H9 (cell line): Measurements from ENCODE around the gene GPATCH3. TPM values are rescaled to one million over a fixed set of nuclear protein-coding genes. Genes with fewer than 3 reads are reported as not detected.

Experiments used
- DNase-seq: peaks from one replicate; pipeline ENCODE4 v3.0.0-alpha.2; 2017
- H2AFZ ChIP-seq: one replicate; pipeline ENCODE4 v1.6.1; 2013; ENCODE audit warnings: mild to moderate bottlenecking, low read length, control low read depth, moderate library complexity
- H2AK5ac ChIP-seq: 2 replicates; pipeline ENCODE4 v1.6.1; 2013; ENCODE audit warnings: low read length, control low read depth, mixed read lengths; ENCODE audit not compliant: insufficient read length
- H2BK120ac ChIP-seq: one replicate; pipeline ENCODE4 v1.6.1; 2013; ENCODE audit warnings: low read depth, mild to moderate bottlenecking, low read length, control low read depth, inconsistent platforms; ENCODE audit not compliant: poor library complexity, severe bottlenecking
- H2BK12ac ChIP-seq: 2 replicates; pipeline ENCODE4 v1.6.1; 2013; ENCODE audit warnings: low read length, control low read depth, mixed read lengths, low read depth; ENCODE audit not compliant: insufficient read length
- H2BK15ac ChIP-seq: 2 replicates; pipeline ENCODE4 v1.6.1; 2013; ENCODE audit warnings: low read depth, low read length, control low read depth
- H2BK20ac ChIP-seq: one replicate; pipeline ENCODE4 v1.6.1; 2013; ENCODE audit warnings: low read depth, mild to moderate bottlenecking, low read length, control low read depth, inconsistent platforms; ENCODE audit not compliant: poor library complexity, severe bottlenecking
- H2BK5ac ChIP-seq: 2 replicates; pipeline ENCODE4 v1.6.1; 2013; ENCODE audit warnings: low read length, control low read depth, mixed read lengths; ENCODE audit not compliant: insufficient read length
- H3K14ac ChIP-seq: 2 replicates; pipeline ENCODE4 v1.6.1; 2013; ENCODE audit warnings: low read length, control low read depth; ENCODE audit not compliant: insufficient read depth
- H3K18ac ChIP-seq: 2 replicates; pipeline ENCODE4 v1.6.1; 2013; ENCODE audit warnings: low read depth, mild to moderate bottlenecking, mixed read lengths, low read length, control low read depth; ENCODE audit not compliant: insufficient read length
- H3K23ac ChIP-seq: 2 replicates; pipeline ENCODE4 v1.6.1; 2013; ENCODE audit warnings: low read length, control low read depth, mixed read lengths, low read depth; ENCODE audit not compliant: insufficient read length
- H3K23me2 ChIP-seq: 2 replicates; pipeline ENCODE4 v1.6.1; 2013; ENCODE audit warnings: low read depth, mild to moderate bottlenecking, mixed read lengths, low read length, control low read depth; ENCODE audit not compliant: insufficient read length, poor library complexity, severe bottlenecking
- H3K27ac ChIP-seq: 2 replicates; pipeline ENCODE4 v1.5.1; 2013; ENCODE audit warnings: low read length, control low read depth, mixed read lengths, low read depth; ENCODE audit not compliant: insufficient read length
- H3K27me3 ChIP-seq: 2 replicates; pipeline ENCODE4 v1.6.1; 2013; ENCODE audit warnings: low read length, control low read depth, inconsistent platforms; ENCODE audit not compliant: insufficient read depth
- H3K4ac ChIP-seq: 2 replicates; pipeline ENCODE4 v1.6.1; 2013; ENCODE audit warnings: low read depth, mild to moderate bottlenecking, control low read depth, inconsistent platforms, low read length, moderate library complexity
- H3K4me1 ChIP-seq: 2 replicates; pipeline ENCODE4 v1.6.1; 2013; ENCODE audit warnings: low read length, control low read depth, inconsistent platforms; ENCODE audit not compliant: insufficient read depth
- H3K4me2 ChIP-seq: 2 replicates; pipeline ENCODE4 v1.6.1; 2013; ENCODE audit warnings: low read length, control low read depth, mixed read lengths; ENCODE audit not compliant: insufficient read length, insufficient read depth
- H3K56ac ChIP-seq: 2 replicates; pipeline ENCODE4 v1.6.1; 2013; ENCODE audit warnings: low read depth, mild to moderate bottlenecking, mixed read lengths, low read length, control low read depth; ENCODE audit not compliant: insufficient read length
- H3K79me1 ChIP-seq: 2 replicates; pipeline ENCODE4 v1.6.1; 2013; ENCODE audit warnings: low read depth, mild to moderate bottlenecking, moderate library complexity, low read length, control low read depth, inconsistent platforms; ENCODE audit not compliant: insufficient read depth, poor library complexity, severe bottlenecking
- H3K79me2 ChIP-seq: 2 replicates; pipeline ENCODE4 v1.6.1; 2013; ENCODE audit warnings: low read length, control low read depth, inconsistent platforms; ENCODE audit not compliant: insufficient read depth
- H3K9ac ChIP-seq: 2 replicates; pipeline ENCODE4 v1.6.1; 2013; ENCODE audit warnings: low read length, control low read depth, mixed read lengths; ENCODE audit not compliant: insufficient read length; ENCODE audit errors: extremely low read depth
- H3K9me3 ChIP-seq: one replicate; pipeline ENCODE4 v1.6.1; 2013; ENCODE audit warnings: low read depth, low read length, inconsistent platforms; ENCODE audit not compliant: control insufficient read depth
- H3T11ph ChIP-seq: one replicate; pipeline ENCODE4 v1.6.1; 2013; ENCODE audit warnings: mild to moderate bottlenecking, low read length, control low read depth, inconsistent platforms
- H4K20me1 ChIP-seq: one replicate; pipeline ENCODE4 v1.6.1; 2013; ENCODE audit not compliant: control insufficient read depth, insufficient read length, insufficient read depth
- H4K5ac ChIP-seq: 2 replicates; pipeline ENCODE4 v1.6.1; 2013; ENCODE audit warnings: low read depth, mild to moderate bottlenecking, mixed read lengths, low read length, control low read depth; ENCODE audit not compliant: insufficient read length
- H4K8ac ChIP-seq: replicated peaks from 2 replicates; pipeline ENCODE4 v1.6.1; 2013; ENCODE audit warnings: low read length, control low read depth, mixed read lengths, low read depth; ENCODE audit not compliant: insufficient read length
- H4K91ac ChIP-seq: 2 replicates; pipeline ENCODE4 v1.6.1; 2013; ENCODE audit warnings: low read depth, mild to moderate bottlenecking, moderate library complexity, mixed read lengths, low read length, control low read depth; ENCODE audit not compliant: insufficient read length
- H3K27ac Mint-ChIP-seq, 3 experiments: 2 replicates in 2 of 3; 3 replicates in 1 of 3; pipeline ENCODE4 v1.8.0; 2020 to 2021; ENCODE audit warnings: mixed read lengths in 3 of 3, mild to moderate bottlenecking in 1 of 3, moderate library complexity in 1 of 3
- H3K27me3 Mint-ChIP-seq: 2 replicates; pipeline ENCODE4 v1.8.0; 2021; ENCODE audit warnings: low read depth, mild to moderate bottlenecking, moderate library complexity, mixed read lengths
- H3K36me3 Mint-ChIP-seq, 3 experiments: 2 replicates in 2 of 3; 3 replicates in 1 of 3; pipeline ENCODE4 v1.8.0; 2020 to 2021; ENCODE audit warnings: low read depth in 3 of 3, mixed read lengths in 3 of 3; ENCODE audit not compliant: insufficient read depth in 1 of 3
- H3K4me1 Mint-ChIP-seq, 2 experiments: 2 replicates each; pipeline ENCODE4 v1.8.0; 2020; ENCODE audit warnings: mixed read lengths in 2 of 2
- H3K4me3 Mint-ChIP-seq, 2 experiments: 2 replicates in 1 of 2; 3 replicates in 1 of 2; pipeline ENCODE4 v1.8.0; 2020 to 2021; ENCODE audit warnings: mild to moderate bottlenecking in 2 of 2, mixed read lengths in 2 of 2, moderate library complexity in 1 of 2
- H3K9me3 Mint-ChIP-seq, 2 experiments: 2 replicates in 1 of 2; 3 replicates in 1 of 2; pipeline ENCODE4 v1.8.0; 2020; ENCODE audit warnings: mild to moderate bottlenecking in 2 of 2, mixed read lengths in 2 of 2, moderate library complexity in 1 of 2
- CTCF ChIP-seq: fragments of 200-600 bp; sonication (generic); conservative IDR thresholded peaks from 3 replicates; pipeline ENCODE4 v1.8.0; 2021; ENCODE audit warnings: antibody characterized with exemption, mild to moderate bottlenecking
- WGBS: extraction: QIAGEN DNeasy Blood & Tissue Kit; methylation state at CpG from one replicate; pipeline ENCODE4 v1.1.7; 2013; ENCODE audit warnings: missing lambda C conversion rate, low lambda C conversion rate, mixed read lengths; ENCODE audit not compliant: insufficient read length; ENCODE audit errors: extremely low coverage; 5-methylcytosine and 5-hydroxymethylcytosine counted together
- total RNA-seq: library from RNA; stranded (reverse); gene quantifications from 2 replicates; pipeline ENCODE4 v1.2.1, GENCODE V29; 2021

Gene GPATCH3
- total RNA-seq, 1 experiment from 2014 or later: 19.4 TPM

- Histone ChIP-seq H3K4ac (no peak overlapping the region), H3K4me1 (no peaks in the 10 kb centered on the region; the same call in 1 of the 2 replicates), H2AFZ (no peak overlapping the region), H4K8ac (no peak overlapping the region), H3K23me2 (no peaks in the 10 kb centered on the region), H3K4me2 (no peak overlapping the region), H2BK15ac (no peak overlapping the region), H3K79me2 (no peaks in the 10 kb centered on the region), H3K18ac (no peak overlapping the region), H3K79me1 (no peaks in the 10 kb centered on the region), H3K56ac (no peak overlapping the region), H2BK12ac (no peak overlapping the region), H3K9me3 (no peaks in the 10 kb centered on the region), H3K9ac (no peak overlapping the region), H3K27me3 (no peaks in the 10 kb centered on the region; the same call in 1 of the 2 replicates), H3K23ac (no peak overlapping the region), H3T11ph (no peak overlapping the region), H2BK20ac (no peak overlapping the region), H2BK5ac (no peak overlapping the region), H3K27ac (no peak overlapping the region), H2BK120ac (no peak overlapping the region), H4K5ac (no peak overlapping the region), H3K14ac (no peak overlapping the region), H4K91ac (no peak overlapping the region), H2AK5ac (no peak overlapping the region), H4K20me1 (no peaks in the 10 kb centered on the region)
- no CpG with 5 or more reads among the region's 7 CpGs for WGBS
- Mint-ChIP-seq H3K27ac (no peak overlapping the region), H3K36me3 (peaks cover 0 to 9% (median 0%) of the 10 kb centered on the region in 3 experiments; a peak in 3 of 7 replicates), H3K9me3 (no peaks in the 10 kb centered on the region), H3K4me1 (peaks cover 37 to 41% of the 10 kb centered on the region in 2 experiments), H3K27me3 (peaks cover 12% of the 10 kb centered on the region), H3K4me3 (no peak overlapping the region)
- no peak for TF ChIP-seq CTCF
- no peak for DNase-seq
Measured at GRCh38 chr1:26858891-26859640, 41.2 kb downstream of the GPATCH3 start.
